GM12873 (cell line): ENCODE measurements around the gene MRPL24.

Experiments
- TF ChIP-seq, protein P1 (sequence below): IDR thresholded peaks from 2 replicates; pipeline ENCODE4 v1.5.1; 2012; ENCODE audit warnings: low read depth, mild to moderate bottlenecking, moderate library complexity, low read length, control low read depth; ENCODE audit not compliant: insufficient read depth; ENCODE audit errors: missing control alignments

The MRPL24 gene

DNA sequence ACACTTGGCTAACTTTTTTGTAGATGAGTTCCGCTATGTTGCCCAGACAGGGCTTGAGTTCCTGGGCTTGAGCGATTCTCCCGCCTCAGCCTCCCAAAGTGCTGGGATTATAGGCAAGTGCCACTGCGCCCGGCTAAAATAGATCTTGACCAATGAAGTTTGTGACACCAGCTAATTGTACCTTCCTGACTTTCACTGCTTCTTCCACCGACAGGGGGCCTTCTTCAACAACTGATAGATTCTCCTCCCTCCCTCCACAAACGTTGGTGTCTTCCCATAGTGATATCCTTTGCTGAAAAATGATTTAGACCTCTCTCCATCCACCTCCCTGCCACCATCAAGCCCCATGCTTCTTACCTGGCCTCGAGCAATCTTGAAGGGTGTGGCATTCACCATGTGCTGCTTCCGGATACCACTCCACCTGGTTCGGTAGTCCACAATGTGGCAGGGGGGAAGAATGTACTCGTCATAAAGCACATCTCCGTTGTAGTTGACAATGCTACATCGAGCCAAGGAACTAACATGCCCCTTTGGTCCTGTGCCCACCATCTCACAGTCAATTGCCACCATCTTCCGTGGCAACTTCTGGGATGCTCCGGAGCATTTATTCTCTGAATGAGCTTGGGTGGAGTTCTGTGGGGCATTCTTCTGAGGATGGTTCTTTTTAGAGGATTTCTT lies 14.2 kb downstream of the MRPL24 start:
- TF ChIP-seq, protein P1, sequence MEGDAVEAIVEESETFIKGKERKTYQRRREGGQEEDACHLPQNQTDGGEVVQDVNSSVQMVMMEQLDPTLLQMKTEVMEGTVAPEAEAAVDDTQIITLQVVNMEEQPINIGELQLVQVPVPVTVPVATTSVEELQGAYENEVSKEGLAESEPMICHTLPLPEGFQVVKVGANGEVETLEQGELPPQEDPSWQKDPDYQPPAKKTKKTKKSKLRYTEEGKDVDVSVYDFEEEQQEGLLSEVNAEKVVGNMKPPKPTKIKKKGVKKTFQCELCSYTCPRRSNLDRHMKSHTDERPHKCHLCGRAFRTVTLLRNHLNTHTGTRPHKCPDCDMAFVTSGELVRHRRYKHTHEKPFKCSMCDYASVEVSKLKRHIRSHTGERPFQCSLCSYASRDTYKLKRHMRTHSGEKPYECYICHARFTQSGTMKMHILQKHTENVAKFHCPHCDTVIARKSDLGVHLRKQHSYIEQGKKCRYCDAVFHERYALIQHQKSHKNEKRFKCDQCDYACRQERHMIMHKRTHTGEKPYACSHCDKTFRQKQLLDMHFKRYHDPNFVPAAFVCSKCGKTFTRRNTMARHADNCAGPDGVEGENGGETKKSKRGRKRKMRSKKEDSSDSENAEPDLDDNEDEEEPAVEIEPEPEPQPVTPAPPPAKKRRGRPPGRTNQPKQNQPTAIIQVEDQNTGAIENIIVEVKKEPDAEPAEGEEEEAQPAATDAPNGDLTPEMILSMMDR = peak; percentile 82

DNA sequence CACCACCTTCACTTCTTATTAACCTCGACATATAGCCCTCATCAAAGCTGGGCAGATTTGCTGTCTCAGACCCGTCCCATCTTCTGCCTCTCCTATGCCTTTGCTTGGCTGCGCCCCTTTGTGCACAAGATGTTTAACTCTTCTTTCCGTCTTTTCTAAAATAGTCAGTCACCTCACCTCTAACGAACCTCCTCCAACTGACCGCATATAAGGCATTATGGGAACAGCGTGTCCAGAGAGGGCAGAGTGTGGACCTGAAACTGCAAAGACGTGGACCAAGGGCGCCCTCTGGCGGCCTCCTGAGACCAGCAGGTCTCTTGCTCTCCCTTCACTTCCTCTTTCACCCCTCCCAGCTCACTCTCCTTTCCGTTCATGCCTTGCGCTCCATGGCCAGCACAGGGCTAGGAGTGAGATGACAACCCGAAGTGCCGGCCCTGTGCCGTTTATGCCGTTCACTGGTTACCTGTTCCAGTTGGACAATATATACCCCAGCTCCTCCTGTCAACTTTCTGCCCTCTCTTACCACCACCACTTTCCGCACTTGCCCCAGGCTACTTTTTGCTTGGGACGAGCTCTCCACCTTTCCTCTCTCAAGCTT lies 15.1 kb downstream of the MRPL24 start:
- TF ChIP-seq, protein P1 = peak; percentile 99

DNA sequence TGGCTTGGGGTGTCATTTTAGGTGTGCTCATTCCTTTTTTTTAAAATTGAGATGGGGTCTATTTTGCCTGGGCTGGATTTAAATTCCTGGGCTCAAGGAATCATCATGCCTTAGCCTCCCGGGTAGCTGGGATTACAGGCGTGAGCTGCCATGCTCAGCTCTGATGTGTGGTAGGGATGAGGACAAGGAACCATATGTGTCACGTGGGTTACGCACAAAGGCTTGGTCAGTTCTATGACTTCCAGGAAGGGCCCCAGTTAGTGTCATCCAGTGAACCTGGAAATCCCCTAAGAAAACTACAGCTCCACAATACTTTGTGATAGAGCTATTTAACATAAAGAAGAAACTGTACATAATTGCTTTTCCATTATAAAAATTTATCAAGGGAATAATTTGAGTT lies 19.4 kb downstream of the MRPL24 start:
- TF ChIP-seq, protein P1 = no peak

DNA sequence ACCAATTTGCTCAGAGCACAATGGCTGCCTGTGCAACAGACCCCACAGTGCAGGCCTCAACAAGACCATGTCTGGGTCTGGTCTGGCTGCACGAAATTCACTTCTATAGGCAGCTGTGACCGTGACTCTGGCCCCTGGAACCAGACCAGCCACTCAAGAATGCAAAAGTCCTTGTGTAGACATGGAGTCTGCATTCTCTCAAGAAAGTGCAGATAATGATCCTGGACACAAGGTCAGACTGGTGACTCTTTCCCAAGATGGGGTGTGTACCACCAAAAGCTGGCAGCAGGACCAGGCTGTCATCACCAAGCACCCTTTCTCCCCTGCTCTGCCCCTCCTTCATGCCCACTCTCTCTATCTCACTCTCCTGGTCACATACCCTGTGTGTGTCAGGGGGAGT lies 19.8 kb downstream of the MRPL24 start:
- TF ChIP-seq, protein P1 = no peak

DNA sequence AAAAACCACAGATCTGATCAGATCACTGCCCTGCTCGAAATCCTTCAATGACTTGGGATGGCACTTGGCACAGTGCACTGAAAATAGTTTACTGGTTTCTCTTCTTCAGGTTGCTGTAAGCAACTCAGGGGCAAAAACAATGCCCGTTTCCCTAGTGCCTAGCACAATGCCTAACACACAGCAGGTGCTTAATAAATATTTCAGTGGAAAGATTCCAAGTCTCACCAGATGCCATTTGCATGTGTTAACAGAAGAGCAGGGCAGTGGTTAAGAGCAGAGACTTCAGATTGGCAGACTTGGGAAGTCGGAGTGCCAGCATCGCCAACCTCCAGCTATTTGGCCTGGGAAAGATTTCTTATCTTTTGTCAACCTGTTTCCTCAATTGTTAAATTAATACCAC lies 23.5 kb downstream of the MRPL24 start:
- TF ChIP-seq, protein P1 = no peak

DNA sequence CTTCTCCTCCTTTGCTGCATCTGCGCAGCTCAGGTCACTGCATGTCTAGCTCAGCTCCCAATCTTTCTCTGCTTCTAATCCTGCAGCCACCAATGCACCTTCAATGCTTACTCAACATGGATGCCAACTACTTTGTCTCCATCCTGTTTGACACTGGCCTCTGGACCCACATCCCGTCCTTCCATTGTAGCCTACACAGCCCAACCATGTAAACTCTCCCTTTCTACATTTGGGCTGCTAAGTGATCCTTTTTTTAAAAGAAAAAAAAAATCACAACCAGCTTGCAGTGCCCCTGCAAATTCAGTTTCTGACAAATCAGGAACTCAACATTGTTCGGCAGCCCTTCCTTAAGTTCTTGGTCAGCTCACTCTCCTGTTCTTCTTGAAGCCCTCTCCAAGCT lies 26.1 kb downstream of the MRPL24 start:
- TF ChIP-seq, protein P1 = no peak

DNA sequence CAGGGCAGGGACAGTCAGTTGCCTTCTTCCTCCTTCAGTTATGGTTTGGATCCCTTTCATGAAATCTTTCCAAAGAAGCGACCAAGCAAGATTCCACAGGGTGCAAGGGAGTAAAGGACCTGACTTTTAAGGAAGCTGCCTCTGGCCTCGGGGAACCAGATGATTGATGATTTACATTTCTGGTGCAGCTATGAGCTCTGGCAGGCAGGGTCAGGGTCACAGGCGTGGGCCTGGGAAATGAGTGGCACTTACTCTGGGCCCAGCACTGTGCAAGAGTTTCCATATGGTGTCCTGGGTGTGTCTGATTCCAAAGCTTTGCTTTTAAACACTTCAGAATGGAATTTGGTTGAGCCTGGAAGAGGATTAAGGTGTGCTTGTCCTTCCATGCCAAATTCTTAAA lies 28.3 kb downstream of the MRPL24 start:
- TF ChIP-seq, protein P1 = no peak
